ENCODE results near the gene EGFR.

- TF ChIP-seq, protein P1, sequence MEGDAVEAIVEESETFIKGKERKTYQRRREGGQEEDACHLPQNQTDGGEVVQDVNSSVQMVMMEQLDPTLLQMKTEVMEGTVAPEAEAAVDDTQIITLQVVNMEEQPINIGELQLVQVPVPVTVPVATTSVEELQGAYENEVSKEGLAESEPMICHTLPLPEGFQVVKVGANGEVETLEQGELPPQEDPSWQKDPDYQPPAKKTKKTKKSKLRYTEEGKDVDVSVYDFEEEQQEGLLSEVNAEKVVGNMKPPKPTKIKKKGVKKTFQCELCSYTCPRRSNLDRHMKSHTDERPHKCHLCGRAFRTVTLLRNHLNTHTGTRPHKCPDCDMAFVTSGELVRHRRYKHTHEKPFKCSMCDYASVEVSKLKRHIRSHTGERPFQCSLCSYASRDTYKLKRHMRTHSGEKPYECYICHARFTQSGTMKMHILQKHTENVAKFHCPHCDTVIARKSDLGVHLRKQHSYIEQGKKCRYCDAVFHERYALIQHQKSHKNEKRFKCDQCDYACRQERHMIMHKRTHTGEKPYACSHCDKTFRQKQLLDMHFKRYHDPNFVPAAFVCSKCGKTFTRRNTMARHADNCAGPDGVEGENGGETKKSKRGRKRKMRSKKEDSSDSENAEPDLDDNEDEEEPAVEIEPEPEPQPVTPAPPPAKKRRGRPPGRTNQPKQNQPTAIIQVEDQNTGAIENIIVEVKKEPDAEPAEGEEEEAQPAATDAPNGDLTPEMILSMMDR (IDR thresholded peaks at IDR 0.05) = no peak
- TF ChIP-seq POLR2A (IDR thresholded peaks at IDR 0.05) = no peak
Measured at GRCh38 chr7:55050281-55050680, 31.5 kb downstream of the EGFR start.
